Neuronal stem cell (in vitro differentiated cells): ENCODE data around the gene ANKRD44.

ENCODE experiments used
- DNase-seq: peaks from one replicate; pipeline ENCODE4 v3.0.0-alpha.2; 2013; ENCODE audit warnings: low spot score
- H2AFZ ChIP-seq: one replicate; pipeline ENCODE4 v1.6.1; 2013; ENCODE audit warnings: mild to moderate bottlenecking, low read length, inconsistent platforms
- H2AK5ac ChIP-seq: 2 replicates; pipeline ENCODE4 v1.6.1; 2013; ENCODE audit warnings: low read depth, mild to moderate bottlenecking, inconsistent platforms, low read length, moderate library complexity, mixed read lengths
- H2BK120ac ChIP-seq: 2 replicates; pipeline ENCODE4 v1.6.1; 2013; ENCODE audit warnings: low read depth, mild to moderate bottlenecking, inconsistent platforms, low read length, moderate library complexity, mixed read lengths
- H2BK12ac ChIP-seq: one replicate; pipeline ENCODE4 v1.6.1; 2013; ENCODE audit warnings: low read length, inconsistent platforms
- H2BK15ac ChIP-seq: 2 replicates; pipeline ENCODE4 v1.6.1; 2013; ENCODE audit warnings: mild to moderate bottlenecking, low read length, inconsistent platforms, mixed read lengths
- H2BK5ac ChIP-seq: one replicate; pipeline ENCODE4 v1.6.1; 2013; ENCODE audit warnings: inconsistent platforms, mild to moderate bottlenecking, low read length, moderate library complexity
- H3K14ac ChIP-seq: one replicate; pipeline ENCODE4 v1.6.1; 2013; ENCODE audit warnings: low read length, inconsistent platforms
- H3K18ac ChIP-seq: 2 replicates; pipeline ENCODE4 v1.6.1; 2013; ENCODE audit warnings: low read length, inconsistent platforms
- H3K23ac ChIP-seq: 2 replicates; pipeline ENCODE4 v1.6.1; 2013; ENCODE audit warnings: low read depth, mild to moderate bottlenecking, mixed read lengths, low read length, inconsistent platforms; ENCODE audit not compliant: poor library complexity
- H3K27ac ChIP-seq: replicated peaks from 3 replicates; pipeline ENCODE4 v1.5.1; 2013; ENCODE audit warnings: low read length, inconsistent platforms
- H3K27me3 ChIP-seq, 3 experiments: 2 replicates each; pipeline ENCODE4 v1.6.1; 2013; ENCODE audit warnings: low read length in 3 of 3, mild to moderate bottlenecking in 2 of 3, inconsistent platforms in 1 of 3, low read depth in 1 of 3, mixed read lengths in 1 of 3, moderate library complexity in 1 of 3; ENCODE audit not compliant: control insufficient read depth in 3 of 3, insufficient read depth in 3 of 3
- H3K36me3 ChIP-seq, 2 donors: replicated peaks in 1 of 2; 2 replicates each; pipeline ENCODE4 v1.6.1; 2013; ENCODE audit warnings: low read length in 2 of 2; ENCODE audit not compliant: control insufficient read depth in 2 of 2, insufficient read depth in 2 of 2
- H3K4ac ChIP-seq: 2 replicates; pipeline ENCODE4 v1.6.1; 2013; ENCODE audit warnings: inconsistent platforms, mild to moderate bottlenecking, low read length, moderate library complexity
- H3K4me1 ChIP-seq, 2 donors: 1 replicate in 1 of 2; 2 replicates in 1 of 2; pipeline ENCODE4 v1.6.1; 2013; ENCODE audit warnings: low read length in 2 of 2, low read depth in 1 of 2; ENCODE audit not compliant: control insufficient read depth in 2 of 2, insufficient read depth in 1 of 2
- H3K4me2 ChIP-seq: one replicate; pipeline ENCODE4 v1.6.1; 2013; ENCODE audit warnings: mild to moderate bottlenecking, low read length, inconsistent platforms; ENCODE audit not compliant: insufficient read depth, poor library complexity, severe bottlenecking
- H3K4me3 ChIP-seq, 2 donors: 2 replicates each; pipeline ENCODE4 v1.5.1; 2013; ENCODE audit warnings: low read length in 2 of 2, mild to moderate bottlenecking in 2 of 2, inconsistent platforms in 1 of 2, moderate library complexity in 1 of 2
- H3K79me1 ChIP-seq: one replicate; pipeline ENCODE4 v1.6.1; 2013; ENCODE audit warnings: low read depth, mild to moderate bottlenecking, inconsistent platforms, low read length, moderate library complexity
- H3K9ac ChIP-seq: one replicate; pipeline ENCODE4 v1.6.1; 2013; ENCODE audit warnings: mild to moderate bottlenecking, low read depth, low read length, inconsistent platforms; ENCODE audit not compliant: poor library complexity
- H3K9me3 ChIP-seq, 2 donors: replicated peaks in 1 of 2; 2 replicates each; pipeline versions ENCODE3 to v1.6.1; 2013; ENCODE audit warnings: low read length in 2 of 2, mild to moderate bottlenecking in 2 of 2, inconsistent platforms in 1 of 2, low read depth in 1 of 2, mixed read lengths in 1 of 2, moderate library complexity in 1 of 2; ENCODE audit not compliant: control insufficient read depth in 2 of 2, insufficient read depth in 1 of 2
- H4K8ac ChIP-seq: one replicate; pipeline ENCODE4 v1.6.1; 2013; ENCODE audit warnings: low read depth, mild to moderate bottlenecking, inconsistent platforms, low read length, moderate library complexity
- H4K91ac ChIP-seq: one replicate; pipeline ENCODE4 v1.6.1; 2013; ENCODE audit warnings: low read length, low read depth, mild to moderate bottlenecking, inconsistent platforms; ENCODE audit not compliant: poor library complexity
- WGBS, 2 donors: extraction: QIAGEN DNeasy Blood & Tissue Kit; methylation state at CpG; one replicate each; pipeline ENCODE4 v1.1.7; 2013; ENCODE audit warnings: missing lambda C conversion rate in 2 of 2, mixed read lengths in 1 of 2; ENCODE audit not compliant: insufficient read length in 2 of 2, insufficient replicate concordance in 1 of 2; ENCODE audit errors: extremely low coverage in 2 of 2; 5-methylcytosine and 5-hydroxymethylcytosine counted together

Gene ANKRD44

DNA sequence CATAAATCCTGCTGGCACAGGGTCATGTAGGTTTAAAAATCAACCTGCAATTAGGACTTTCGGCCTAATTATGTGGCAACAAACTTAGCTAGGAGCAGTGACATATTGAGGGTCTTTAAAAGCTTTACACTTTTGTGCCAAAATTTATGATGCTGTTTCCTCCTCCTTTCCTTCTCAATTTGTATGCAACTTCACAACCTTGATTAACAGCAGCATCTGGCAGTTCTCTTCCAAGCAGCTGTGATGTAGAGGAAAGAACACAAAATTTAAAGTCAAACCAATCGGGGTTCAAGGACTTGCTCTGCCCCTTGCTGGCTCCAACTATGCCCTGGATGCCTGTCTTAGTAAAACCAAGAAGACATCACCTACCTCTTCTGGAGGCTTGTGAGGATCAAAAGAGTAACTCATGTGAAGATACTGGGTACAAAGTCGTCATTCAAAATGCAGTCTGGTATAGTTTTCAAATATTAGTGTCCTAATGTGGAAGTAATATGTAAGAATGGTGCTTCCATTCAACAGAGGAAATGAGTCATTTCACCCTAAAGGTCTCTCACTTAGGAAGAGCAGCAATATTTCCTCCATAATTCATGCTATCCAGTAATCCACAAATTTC, 94.7 kb downstream of the ANKRD44 start:
- no peak overlapping the region for H3K4me3 ChIP-seq
- no peak overlapping the region for H3K9ac ChIP-seq
- no peak overlapping the region for H3K18ac ChIP-seq
- no peak overlapping the region for H2BK15ac ChIP-seq
- no peak overlapping the region for H2BK5ac ChIP-seq
- no peak overlapping the region for H4K91ac ChIP-seq
- no peak overlapping the region for H2BK120ac ChIP-seq
- no peak for DNase-seq
- H3K4me1 ChIP-seq, result peaks cover 2 to 5% of the 10 kb centered on the region in 2 donors
- no peaks in the 10 kb centered on the region for H3K79me1 ChIP-seq
- no peaks in the 10 kb centered on the region for H3K36me3 ChIP-seq
- H3K23ac ChIP-seq, result no peak overlapping the region
- no peak overlapping the region for H3K4me2 ChIP-seq
- H2AK5ac ChIP-seq, result no peak overlapping the region
- H2BK12ac ChIP-seq, result no peak overlapping the region
- H3K4ac ChIP-seq, result no peak overlapping the region
- no peak overlapping the region for H4K8ac ChIP-seq
- H2AFZ ChIP-seq, result peak overlapping the region; percentile 9
- H3K14ac ChIP-seq, result no peak overlapping the region
- no CpG with 5 or more reads among the region's 3 CpGs for WGBS, 2 donors
- no peaks in the 10 kb centered on the region for H3K27me3 ChIP-seq
- H3K27ac ChIP-seq, result no peak overlapping the region
- H3K9me3 ChIP-seq, result no peaks in the 10 kb centered on the region

- H2BK15ac ChIP-seq, result no peak overlapping the region
- H2BK12ac ChIP-seq, result no peak overlapping the region
- H3K36me3 ChIP-seq, result no peaks in the 10 kb centered on the region
- H3K23ac ChIP-seq, result no peak overlapping the region
- H3K14ac ChIP-seq, result no peak overlapping the region
- no peak overlapping the region for H4K91ac ChIP-seq
- no peaks in the 10 kb centered on the region for H3K27me3 ChIP-seq
- no peak overlapping the region for H3K9ac ChIP-seq
- no peak overlapping the region for H2BK5ac ChIP-seq
- no peaks in the 10 kb centered on the region for H3K9me3 ChIP-seq
- no peak for DNase-seq
- H2AK5ac ChIP-seq, result no peak overlapping the region
- no peak overlapping the region for H4K8ac ChIP-seq
- H3K4me3 ChIP-seq, result no peak overlapping the region
- no peak overlapping the region for H3K27ac ChIP-seq
- no peak overlapping the region for H3K4me2 ChIP-seq
- H3K4ac ChIP-seq, result no peak overlapping the region
- WGBS, 2 donors, result no CpG with 5 or more reads among the region's 8 CpGs
- H3K4me1 ChIP-seq, result peaks cover 2 to 5% of the 10 kb centered on the region in 2 donors
- no peak overlapping the region for H3K18ac ChIP-seq
- no peak overlapping the region for H2BK120ac ChIP-seq
- H2AFZ ChIP-seq, result peak overlapping the region; percentile 65
- no peaks in the 10 kb centered on the region for H3K79me1 ChIP-seq
These were observed 98.0 kb downstream of the ANKRD44 start for GRCh38 chr2:197212344-197213262.

GRCh38 chr2:197211881-197212342, 98.7 kb downstream of the ANKRD44 start:
- no peak overlapping the region for H3K23ac ChIP-seq
- H3K27ac ChIP-seq, result no peak overlapping the region
- H3K4me2 ChIP-seq, result no peak overlapping the region
- H3K9ac ChIP-seq, result no peak overlapping the region
- no peak overlapping the region for H2AFZ ChIP-seq
- no peaks in the 10 kb centered on the region for H3K79me1 ChIP-seq
- no peak overlapping the region for H3K14ac ChIP-seq
- no peak overlapping the region for H3K4me3 ChIP-seq
- H3K36me3 ChIP-seq, result no peaks in the 10 kb centered on the region
- H2BK5ac ChIP-seq, result no peak overlapping the region
- no peak overlapping the region for H3K4ac ChIP-seq
- H3K9me3 ChIP-seq, result no peaks in the 10 kb centered on the region
- peaks cover 4 to 5% of the 10 kb centered on the region in 2 donors for H3K4me1 ChIP-seq
- H3K18ac ChIP-seq, result no peak overlapping the region
- H4K8ac ChIP-seq, result no peak overlapping the region
- no peaks in the 10 kb centered on the region for H3K27me3 ChIP-seq
- no peak overlapping the region for H2BK15ac ChIP-seq
- H2AK5ac ChIP-seq, result no peak overlapping the region
- whole genome bisulfite sequencing, 2 donors, result no CpG with 5 or more reads among the region's 4 CpGs
- no peak for DNase-seq
- no peak overlapping the region for H4K91ac ChIP-seq
- no peak overlapping the region for H2BK12ac ChIP-seq
- H2BK120ac ChIP-seq, result no peak overlapping the region

DNA sequence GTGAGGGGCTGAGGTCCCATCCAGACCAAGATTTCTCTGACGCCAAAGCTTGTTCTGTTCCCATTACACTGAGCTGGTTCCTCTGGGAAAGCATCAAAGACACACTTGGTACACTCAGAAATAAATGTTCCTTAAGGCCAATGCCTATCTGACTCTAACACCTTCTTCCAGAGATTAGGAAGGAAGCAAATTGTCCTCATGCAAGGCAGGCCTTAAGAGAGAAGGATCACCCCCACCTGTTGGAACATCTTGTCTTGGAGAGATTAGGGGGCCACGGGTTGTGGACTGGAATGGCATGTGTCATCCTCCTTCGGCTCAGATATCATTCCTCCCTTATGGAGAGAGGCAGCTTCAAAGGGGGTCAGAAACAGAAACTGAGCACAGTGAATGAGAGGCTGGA, 100.2 kb downstream of the ANKRD44 start:
- Histone ChIP-seq H3K18ac (no peak overlapping the region), H3K4me1 (peaks cover 0 to 4% of the 10 kb centered on the region in 2 donors), H3K4me2 (no peak overlapping the region), H2AFZ (no peak overlapping the region), H2BK120ac (no peak overlapping the region), H2BK5ac (no peak overlapping the region), H3K27me3 (no peaks in the 10 kb centered on the region), H2BK12ac (no peak overlapping the region), H3K79me1 (no peaks in the 10 kb centered on the region), H3K27ac (no peak overlapping the region), H3K9me3 (no peaks in the 10 kb centered on the region), H3K4ac (no peak overlapping the region), H3K36me3 (no peaks in the 10 kb centered on the region), H2BK15ac (no peak overlapping the region), H3K14ac (no peak overlapping the region), H2AK5ac (no peak overlapping the region), H4K8ac (no peak overlapping the region), H3K4me3 (no peak overlapping the region), H3K9ac (no peak overlapping the region), H4K91ac (no peak overlapping the region), H3K23ac (peak overlapping the region; percentile 10)
- WGBS, 2 donors, result no CpG with 5 or more reads among the region's 3 CpGs
- DNase-seq, result no peak
